T-cell (primary cell): Measurements from ENCODE around the gene IL36B. TPM values are rescaled to one million over a fixed set of nuclear protein-coding genes. Genes with fewer than 3 reads are reported as not detected.

Experiments used
- ATAC-seq, 4 experiments: fragments of 200-7000 bp in 3 of 4; fragments of 150-1000 bp in 1 of 4; cut with Tn5 transposase; replicated peaks in 1 of 4; 1 replicate in 3 of 4; 2 replicates in 1 of 4; pipeline ENCODE4 v1.10.0; 2021; ENCODE audit warnings: moderate library complexity in 3 of 4, mild to moderate bottlenecking in 2 of 4, moderate number of reproducible peaks in 1 of 4
- CTCF ChIA-PET, 2 donors: fragments of 300-600 bp; sonication (Branson Sonifier 250); formaldehyde crosslinking; loops; one replicate each; lab custom pipeline; 2022; ENCODE audit warnings: antibody characterized with exemption in 2 of 2; lab: Charles Lee
- POLR2A ChIA-PET, 2 donors: fragments of 300-600 bp; sonication (Branson Sonifier 250); formaldehyde crosslinking; loops; one replicate each; lab custom pipeline; 2022; ENCODE audit warnings: antibody characterized with exemption in 2 of 2; lab: Charles Lee
- DNase-seq, 35 experiments: peaks; one replicate each; pipeline versions ENCODE4 v3.0.0 to v3.0.0-alpha.2; 2013 to 2023
- H3K27ac ChIP-seq: one replicate; pipeline ENCODE4 v1.5.1; 2013; ENCODE audit warnings: low read length
- H3K27me3 ChIP-seq, 2 experiments: replicated peaks in 1 of 2; 1 replicate in 1 of 2; 2 replicates in 1 of 2; pipeline versions ENCODE4 v1.6.1 to v1.7.0; 2013; ENCODE audit warnings: low read length in 1 of 2, mixed read lengths in 1 of 2; ENCODE audit not compliant: control insufficient read depth in 2 of 2, insufficient read depth in 2 of 2; ENCODE audit errors: extremely low read depth in 1 of 2
- H3K36me3 ChIP-seq, 2 donors: 1 replicate in 1 of 2; 2 replicates in 1 of 2; pipeline versions ENCODE4 v1.6.1 to v1.7.0; 2013; ENCODE audit warnings: low read length in 1 of 2; ENCODE audit not compliant: control insufficient read depth in 2 of 2, insufficient read depth in 1 of 2; ENCODE audit errors: extremely low read depth in 1 of 2
- H3K4me1 ChIP-seq, 2 experiments: 1 replicate in 1 of 2; 2 replicates in 1 of 2; pipeline versions ENCODE4 v1.6.1 to v1.7.0; 2013; ENCODE audit warnings: low read length in 2 of 2, mixed read lengths in 1 of 2; ENCODE audit not compliant: insufficient read depth in 2 of 2, control insufficient read depth in 1 of 2; ENCODE audit errors: extremely low read depth in 1 of 2
- H3K4me3 ChIP-seq, 2 donors: 1 replicate in 1 of 2; 2 replicates in 1 of 2; pipeline versions ENCODE4 v1.5.1 to v1.7.0; 2013; ENCODE audit warnings: mild to moderate bottlenecking in 2 of 2, low read length in 1 of 2, moderate library complexity in 1 of 2; ENCODE audit not compliant: control insufficient read depth in 1 of 2; ENCODE audit errors: extremely low read depth in 1 of 2
- H3K9me3 ChIP-seq: 2 replicates; pipeline ENCODE4 v1.7.0; 2013
- H3K27ac Mint-ChIP-seq, 2 donors: one replicate each; pipeline ENCODE4 v1.8.0; 2020 to 2021; ENCODE audit warnings: mild to moderate bottlenecking in 2 of 2, mixed read lengths in 2 of 2
- H3K27me3 Mint-ChIP-seq, 2 donors: one replicate each; pipeline ENCODE4 v1.8.0; 2021 to 2022; ENCODE audit warnings: mixed read lengths in 2 of 2
- H3K36me3 Mint-ChIP-seq: one replicate; pipeline ENCODE4 v1.8.0; 2021; ENCODE audit warnings: mixed read lengths
- H3K4me1 Mint-ChIP-seq, 3 donors: one replicate each; pipeline ENCODE4 v1.8.0; 2020 to 2022; ENCODE audit warnings: mixed read lengths in 3 of 3, mild to moderate bottlenecking in 1 of 3
- H3K4me3 Mint-ChIP-seq, 3 donors: one replicate each; pipeline ENCODE4 v1.8.0; 2020 to 2022; ENCODE audit warnings: mild to moderate bottlenecking in 3 of 3, mixed read lengths in 3 of 3, moderate library complexity in 3 of 3
- H3K9me3 Mint-ChIP-seq, 3 donors: one replicate each; pipeline ENCODE4 v1.8.0; 2020 to 2022; ENCODE audit warnings: mixed read lengths in 3 of 3
- WGBS: methylation state at CpG from one replicate; pipeline ENCODE4 v1.1.5; 2013; ENCODE audit warnings: missing lambda C conversion rate; ENCODE audit not compliant: insufficient coverage; 5-methylcytosine and 5-hydroxymethylcytosine counted together
- total RNA-seq, 35 experiments: library from RNA in 6 of 35; stranded (reverse) in 6 of 35; fragments of 120-200 nt in 1 of 35; gene quantifications; one replicate each; pipeline versions ENCODE4 v1.2.1 to v1.2.4 and lab custom pipeline; 2013 to 2026

The IL36B gene
- total RNA-seq, 5 donors from 2014 or later (not counting 1 experiment from before 2014, with no cell fraction given), result not detected

- Histone ChIP-seq H3K27ac (no peak overlapping the region), H3K4me1 (peaks cover 7 to 9% of the 10 kb centered on the region in 2 experiments), H3K27me3 (peaks cover 0 to 4% of the 10 kb centered on the region in 2 experiments), H3K4me3 (no peak overlapping the region), H3K36me3 (no peaks in the 10 kb centered on the region), H3K9me3 (no peaks in the 10 kb centered on the region)
- WGBS, result 71% methylated on average over 3 of the region's 3 CpGs
- H3K27ac Mint-ChIP-seq, result no peak overlapping the region
- no peak overlapping the region for H3K4me3 Mint-ChIP-seq
- CTCF ChIA-PET, result no interaction called here
- peaks cover 0 to 18% of the 10 kb centered on the region in 2 donors for H3K27me3 Mint-ChIP-seq
- DNase-seq (no peak), ATAC-seq (no peak)
- H3K4me1 Mint-ChIP-seq, result peaks cover 11 to 16% (median 12%) of the 10 kb centered on the region in 3 donors
- POLR2A ChIA-PET, result no interaction called here
- H3K9me3 Mint-ChIP-seq, result peaks cover 0 to 8% (median 7%) of the 10 kb centered on the region in 3 donors
- no peaks in the 10 kb centered on the region for H3K36me3 Mint-ChIP-seq
Observed at GRCh38 chr2:113018509-113018908, 34.2 kb downstream of the IL36B start.

- ATAC-seq (no peak), DNase-seq (peak in 1 of 35 experiments; percentile 5)
- H3K27ac Mint-ChIP-seq, result no peak overlapping the region
- POLR2A ChIA-PET, result no interaction called here
- H3K4me3 Mint-ChIP-seq, result no peak overlapping the region
- H3K4me3 ChIP-seq, result no peak overlapping the region
- H3K27ac ChIP-seq, result no peak overlapping the region
- peaks cover 0 to 8% (median 7%) of the 10 kb centered on the region in 3 donors for H3K9me3 Mint-ChIP-seq
- no peaks in the 10 kb centered on the region for H3K36me3 ChIP-seq
- H3K9me3 ChIP-seq, result no peaks in the 10 kb centered on the region
- H3K36me3 Mint-ChIP-seq, result no peaks in the 10 kb centered on the region
- H3K4me1 ChIP-seq, result peaks cover 7 to 9% of the 10 kb centered on the region in 2 experiments
- 86% methylated on average over 2 of the region's 2 CpGs for WGBS
- H3K27me3 ChIP-seq, result peaks cover 0 to 4% of the 10 kb centered on the region in 2 experiments
- peaks cover 11 to 23% (median 12%) of the 10 kb centered on the region in 3 donors for H3K4me1 Mint-ChIP-seq
- peaks cover 0 to 18% of the 10 kb centered on the region in 2 donors for H3K27me3 Mint-ChIP-seq
- CTCF ChIA-PET, result no interaction called here
Observed at GRCh38 chr2:113015655-113016054, 37.0 kb downstream of the IL36B start.

DNA sequence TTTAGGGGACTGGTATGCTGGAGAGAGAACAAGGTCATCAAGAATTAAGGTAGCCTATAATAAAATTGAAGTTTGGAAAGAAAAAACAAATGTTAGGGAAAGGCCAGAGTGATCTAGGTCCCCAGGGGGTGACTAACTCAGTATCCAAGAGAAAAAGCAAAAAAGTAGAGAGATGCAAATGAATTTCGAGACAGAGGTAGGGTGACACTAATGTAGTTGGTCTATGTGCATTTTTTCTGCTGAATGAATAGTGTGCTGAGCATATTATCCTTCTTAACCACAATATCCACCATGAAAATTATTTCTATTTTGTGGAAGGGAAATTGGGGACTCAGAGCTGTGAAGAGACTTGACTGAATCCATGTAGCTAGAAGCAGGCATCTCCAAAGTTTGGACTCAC, 37.6 kb downstream of the IL36B start:
- H3K4me1 ChIP-seq, result peaks cover 7 to 9% of the 10 kb centered on the region in 2 experiments
- Mint-ChIP-seq H3K27me3 (peaks cover 0 to 18% of the 10 kb centered on the region in 2 donors), H3K9me3 (peaks cover 0 to 8% (median 7%) of the 10 kb centered on the region in 3 donors), H3K4me3 (no peak overlapping the region), H3K27ac (no peak overlapping the region), H3K36me3 (no peaks in the 10 kb centered on the region), H3K4me1 (peaks cover 11 to 27% (median 12%) of the 10 kb centered on the region in 3 donors)
- no peaks in the 10 kb centered on the region for H3K9me3 ChIP-seq
- ATAC-seq (no peak), DNase-seq (no peak)
- H3K36me3 ChIP-seq, result no peaks in the 10 kb centered on the region
- WGBS, result no CpG with 5 or more reads among the region's 1 CpG
- peaks cover 0 to 4% of the 10 kb centered on the region in 2 experiments for H3K27me3 ChIP-seq
- POLR2A ChIA-PET, result no interaction called here
- CTCF ChIA-PET, result no interaction called here
- H3K27ac ChIP-seq, result no peak overlapping the region
- no peak overlapping the region for H3K4me3 ChIP-seq

GRCh38 chr2:113014067-113014466, 38.6 kb downstream of the IL36B start:
- ATAC-seq, result no peak
- peaks cover 7 to 9% of the 10 kb centered on the region in 2 experiments for H3K4me1 ChIP-seq
- Mint-ChIP-seq H3K27me3 (peaks cover 0 to 14% of the 10 kb centered on the region in 2 donors), H3K4me1 (peaks cover 11 to 30% (median 12%) of the 10 kb centered on the region in 3 donors), H3K4me3 (no peak overlapping the region), H3K9me3 (peaks cover 0 to 8% (median 7%) of the 10 kb centered on the region in 3 donors), H3K27ac (no peak overlapping the region), H3K36me3 (no peaks in the 10 kb centered on the region)
- H3K9me3 ChIP-seq, result no peaks in the 10 kb centered on the region
- peaks cover 0 to 4% of the 10 kb centered on the region in 2 experiments for H3K27me3 ChIP-seq
- no peak overlapping the region for H3K27ac ChIP-seq
- no peak overlapping the region for H3K4me3 ChIP-seq
- POLR2A ChIA-PET, result no interaction called here
- CTCF ChIA-PET, result no interaction called here
- no CpG with 5 or more reads among the region's 2 CpGs for WGBS
- no peaks in the 10 kb centered on the region for H3K36me3 ChIP-seq
- no peak for DNase-seq

DNA sequence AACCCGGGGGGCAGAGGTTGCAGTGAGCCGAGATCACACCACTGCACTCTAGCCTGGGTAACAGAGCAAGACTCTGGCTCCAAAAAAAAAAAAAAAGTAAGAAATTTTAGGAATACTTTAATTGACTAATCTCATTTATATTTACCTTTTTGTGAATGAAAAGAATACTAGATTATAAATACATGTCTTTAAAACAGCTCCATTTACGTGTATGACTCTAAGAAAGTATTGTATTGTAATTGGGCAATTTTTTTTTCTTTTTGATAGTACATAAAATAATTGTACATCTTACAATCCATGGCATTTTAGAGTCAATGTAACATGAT, 39.4 kb downstream of the IL36B start:
- DNase-seq, result no peak
- H3K9me3 Mint-ChIP-seq, result peaks cover 0 to 1% (median under 1%) of the 10 kb centered on the region in 3 donors
- Histone ChIP-seq H3K36me3 (no peaks in the 10 kb centered on the region), H3K4me1 (peaks cover 7 to 9% of the 10 kb centered on the region in 2 experiments), H3K9me3 (no peaks in the 10 kb centered on the region), H3K27me3 (peaks cover 0 to 4% of the 10 kb centered on the region in 2 experiments), H3K4me3 (no peak overlapping the region), H3K27ac (no peak overlapping the region)
- ChIA-PET POLR2A (no interaction called here), CTCF (no interaction called here)
- peaks cover 0 to 11% of the 10 kb centered on the region in 2 donors for H3K27me3 Mint-ChIP-seq
- peaks cover 11 to 29% (median 12%) of the 10 kb centered on the region in 3 donors for H3K4me1 Mint-ChIP-seq
- WGBS, result 60% methylated on average over 1 of the region's 3 CpGs
- H3K36me3 Mint-ChIP-seq, result no peaks in the 10 kb centered on the region
- no peak overlapping the region for H3K27ac Mint-ChIP-seq
- H3K4me3 Mint-ChIP-seq, result no peak overlapping the region
- no peak for ATAC-seq

DNA sequence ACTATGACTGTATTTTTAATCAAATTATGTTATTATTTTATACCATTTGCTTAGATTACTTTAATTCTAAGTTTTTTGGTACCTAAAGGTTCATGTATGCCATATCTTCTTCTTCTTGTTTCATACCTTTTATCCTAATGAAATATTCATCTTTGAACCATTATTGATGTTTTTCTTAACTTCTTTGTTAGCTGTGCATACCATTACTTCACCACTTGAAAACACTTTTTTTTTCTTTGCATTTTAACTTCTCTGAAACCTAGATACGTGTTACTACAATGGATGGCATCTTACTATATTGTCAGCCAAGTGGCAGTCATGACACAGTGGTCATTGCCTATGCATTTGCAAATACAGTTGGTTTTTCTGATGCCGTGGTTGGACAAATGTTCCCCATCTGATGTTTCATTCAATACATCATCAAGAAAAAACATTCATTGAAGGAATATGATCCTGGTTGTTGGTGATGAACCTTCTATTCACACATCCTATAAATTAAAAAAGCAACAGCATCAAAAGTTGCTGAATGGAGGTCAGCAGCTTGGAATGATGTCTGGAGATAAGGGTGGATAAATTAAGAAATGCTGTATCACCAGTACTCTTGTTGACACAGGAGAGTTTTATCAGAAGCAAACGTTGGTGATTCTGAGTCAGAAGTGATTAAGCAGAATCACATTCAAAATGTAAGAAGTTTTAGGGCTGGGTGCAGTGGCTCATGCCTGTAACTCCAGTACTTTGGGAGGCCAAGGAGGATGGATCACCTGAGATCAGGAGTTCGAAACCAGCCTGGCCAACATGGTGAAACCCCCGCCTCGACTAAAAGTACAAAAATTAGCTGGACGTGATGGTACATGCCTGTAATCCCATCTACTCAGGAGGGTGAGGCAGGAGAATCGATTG, 40.0 kb downstream of the IL36B start:
- Mint-ChIP-seq H3K4me1 (peaks cover 15 to 23% (median 16%) of the 10 kb centered on the region in 3 donors), H3K27ac (no peak overlapping the region), H3K27me3 (peaks cover 0 to 7% of the 10 kb centered on the region in 2 donors), H3K4me3 (no peak overlapping the region), H3K36me3 (no peaks in the 10 kb centered on the region), H3K9me3 (no peaks in the 10 kb centered on the region)
- CTCF ChIA-PET, result no interaction called here
- DNase-seq, result no peak
- Histone ChIP-seq H3K36me3 (no peaks in the 10 kb centered on the region), H3K27me3 (peaks cover 0 to 4% of the 10 kb centered on the region in 2 experiments), H3K4me1 (peaks cover 7 to 10% of the 10 kb centered on the region in 2 experiments), H3K4me3 (no peak overlapping the region), H3K27ac (no peak overlapping the region), H3K9me3 (no peaks in the 10 kb centered on the region)
- POLR2A ChIA-PET, result no interaction called here
- WGBS, result 90% methylated on average over 3 of the region's 8 CpGs
- no peak for ATAC-seq
